Fibroblast of lung (primary cell): ENCODE measurements around the gene ABR. TPM values are rescaled to one million over a fixed set of nuclear protein-coding genes. Genes with fewer than 3 reads are reported as not detected.

Source experiments
- DNase-seq, 2 donors: peaks; one replicate each; pipeline versions ENCODE4 v3.0.0 to v3.0.0-alpha.2; 2010; ENCODE audit warnings: low read depth in 2 of 2
- H2AFZ ChIP-seq: 2 replicates; pipeline ENCODE4 v1.5.1; 2012; ENCODE audit warnings: low read length, control low read depth, inconsistent platforms
- H3K27ac ChIP-seq: 2 replicates; pipeline ENCODE4 v1.5.1; 2011; ENCODE audit warnings: low read length, control low read depth; ENCODE audit not compliant: insufficient read depth
- H3K27me3 ChIP-seq: 2 replicates; pipeline ENCODE4 v1.5.1; 2011; ENCODE audit warnings: mild to moderate bottlenecking, low read length; ENCODE audit not compliant: control insufficient read depth, insufficient read depth
- H3K36me3 ChIP-seq: 2 replicates; pipeline ENCODE4 v1.5.1; 2011; ENCODE audit warnings: low read length; ENCODE audit not compliant: control insufficient read depth, insufficient read depth
- H3K4me1 ChIP-seq: 2 replicates; pipeline ENCODE4 v1.5.1; 2011; ENCODE audit warnings: low read length; ENCODE audit not compliant: control insufficient read depth, insufficient read depth; ENCODE audit errors: extremely low read depth
- H3K4me2 ChIP-seq: 2 replicates; pipeline ENCODE4 v1.5.1; 2011; ENCODE audit warnings: low read length, control low read depth; ENCODE audit not compliant: insufficient read depth; ENCODE audit errors: extremely low read depth
- H3K4me3 ChIP-seq, 4 experiments: fragments of 200-600 bp in 1 of 4; sonication (generic) in 1 of 4; replicated peaks in 1 of 4; 2 replicates each; pipeline ENCODE4 v1.5.1; 2011 to 2016; ENCODE audit warnings: low read length in 4 of 4, low read depth in 3 of 4, mild to moderate bottlenecking in 3 of 4, control low read depth in 2 of 4, inconsistent platforms in 1 of 4, mixed read lengths in 1 of 4; ENCODE audit not compliant: insufficient read depth in 1 of 4; ENCODE audit errors: control extremely low read depth in 1 of 4
- H3K79me2 ChIP-seq: 2 replicates; pipeline ENCODE4 v1.5.1; 2012; ENCODE audit warnings: mild to moderate bottlenecking, low read length, inconsistent platforms; ENCODE audit not compliant: control insufficient read depth, insufficient read depth
- H3K9ac ChIP-seq: 2 replicates; pipeline ENCODE4 v1.5.1; 2011; ENCODE audit warnings: mild to moderate bottlenecking, low read length, control low read depth; ENCODE audit not compliant: insufficient read depth
- H3K9me3 ChIP-seq: 2 replicates; pipeline ENCODE4 v1.5.1; 2012; ENCODE audit warnings: low read depth, low read length; ENCODE audit not compliant: control insufficient read depth, insufficient read depth
- H4K20me1 ChIP-seq: 2 replicates; pipeline ENCODE4 v1.5.1; 2011; ENCODE audit warnings: low read length; ENCODE audit not compliant: control insufficient read depth, insufficient read depth; ENCODE audit errors: extremely low read depth
- CTCF ChIP-seq, 2 donors: IDR thresholded peaks in 1 of 2; conservative IDR thresholded peaks in 1 of 2; 1 replicate in 1 of 2; 2 replicates in 1 of 2; pipeline ENCODE4 v1.5.1; 2011 to 2012; ENCODE audit warnings: low read length in 2 of 2, control low read depth in 1 of 2, inconsistent platforms in 1 of 2, low read depth in 1 of 2, mild to moderate bottlenecking in 1 of 2
- EZH2 ChIP-seq: IDR thresholded peaks from 2 replicates; pipeline ENCODE4 v1.5.1; 2012; ENCODE audit warnings: low read length, control low read depth, mild to moderate bottlenecking; ENCODE audit errors: missing control alignments
- polyA plus RNA-seq, 2 donors: library from polyadenylated mRNA; depleted of rRNA in 1 of 2; stranded (reverse) in 1 of 2; unstranded in 1 of 2; fragments of >200 nt; gene quantifications; 2 replicates each; pipeline ENCODE4 v1.2.1, GENCODE V29; 2011 to 2012; ENCODE audit warnings: missing spikeins in 1 of 2
- total RNA-seq: library from RNA; depleted of rRNA; stranded (reverse); fragments of >200 nt; gene quantifications from 2 replicates; pipeline ENCODE4 v1.2.1, GENCODE V29; 2014

ABR gene
- total and polyA plus RNA-seq, 2 donors (not counting 1 experiment from before 2014, with no cell fraction given) = 43.7 to 84.7 TPM

- peaks cover 9% of the 10 kb centered on the region for H3K36me3 ChIP-seq
- TF ChIP-seq CTCF (conservative IDR thresholded peaks at IDR 0.05 in 1 of 2, IDR thresholded peaks at IDR 0.05 in 1 of 2; ENCODE audit: low read depth in 1 of 2, low read length in 2 of 2) (no peak), EZH2 (no peak)
- no peaks in the 10 kb centered on the region for H4K20me1 ChIP-seq
- no peak overlapping the region for H3K27ac ChIP-seq
- H3K4me3 ChIP-seq = no peak overlapping the region
- no peak for DNase-seq
- H3K9me3 ChIP-seq = no peaks in the 10 kb centered on the region
- no peaks in the 10 kb centered on the region for H3K27me3 ChIP-seq
- no peak overlapping the region for H3K4me2 ChIP-seq
- no peak overlapping the region for H2AFZ ChIP-seq
- H3K79me2 ChIP-seq = no peaks in the 10 kb centered on the region
- peaks cover 2% of the 10 kb centered on the region for H3K4me1 ChIP-seq
- no peak overlapping the region for H3K9ac ChIP-seq
Observed at GRCh38 chr17:1040216-1040600, 139.6 kb downstream of the ABR start.

GRCh38 chr17:1039511-1040215, 140.1 kb downstream of the ABR start:
- H3K27ac ChIP-seq = no peak overlapping the region
- no peaks in the 10 kb centered on the region for H3K9me3 ChIP-seq
- TF ChIP-seq EZH2 (no peak), CTCF (conservative IDR thresholded peaks at IDR 0.05 in 1 of 2, IDR thresholded peaks at IDR 0.05 in 1 of 2; ENCODE audit: low read depth in 1 of 2, low read length in 2 of 2) (no peak)
- H2AFZ ChIP-seq = no peak overlapping the region
- H4K20me1 ChIP-seq = no peaks in the 10 kb centered on the region
- no peaks in the 10 kb centered on the region for H3K79me2 ChIP-seq
- no peak for DNase-seq
- peaks cover 2% of the 10 kb centered on the region for H3K4me1 ChIP-seq
- no peak overlapping the region for H3K4me3 ChIP-seq
- no peak overlapping the region for H3K9ac ChIP-seq
- peaks cover 9% of the 10 kb centered on the region for H3K36me3 ChIP-seq
- no peak overlapping the region for H3K4me2 ChIP-seq
- H3K27me3 ChIP-seq = no peaks in the 10 kb centered on the region

- Histone ChIP-seq H3K4me3 (no peak overlapping the region), H3K9ac (no peak overlapping the region), H3K9me3 (no peaks in the 10 kb centered on the region), H3K27ac (no peak overlapping the region), H3K27me3 (no peaks in the 10 kb centered on the region), H3K4me2 (no peak overlapping the region), H3K4me1 (peaks cover 2% of the 10 kb centered on the region), H2AFZ (no peak overlapping the region), H4K20me1 (no peaks in the 10 kb centered on the region), H3K79me2 (no peaks in the 10 kb centered on the region), H3K36me3 (peaks cover 9% of the 10 kb centered on the region)
- no peak for DNase-seq
- TF ChIP-seq EZH2 (no peak), CTCF (conservative IDR thresholded peaks at IDR 0.05 in 1 of 2, IDR thresholded peaks at IDR 0.05 in 1 of 2; ENCODE audit: low read depth in 1 of 2, low read length in 2 of 2) (no peak)
Observed at GRCh38 chr17:1039123-1039507, 140.7 kb downstream of the ABR start.
